Activated CD4-positive, alpha-beta memory T cell treated with anti-CD3 and anti-CD28 coated beads, Interleukin-2, amount 10 ng/mL, durations not matched to agents 7 days and 5 days (primary cell): ENCODE data around the gene CNTNAP4. TPM values are rescaled to one million over a fixed set of nuclear protein-coding genes. Genes with fewer than 3 reads are reported as not detected.

Experiments
- CTCF ChIA-PET: fragments of 350-600 bp; sonication (Branson Sonifier 250); formaldehyde crosslinking; loops from one replicate; lab custom pipeline; 2021; ENCODE audit warnings: antibody characterized with exemption, inconsistent platforms; lab: Charles Lee
- POLR2A ChIA-PET: fragments of 350-600 bp; sonication (Branson Sonifier 250); formaldehyde crosslinking; loops from one replicate; lab custom pipeline; 2021; ENCODE audit warnings: antibody characterized with exemption; lab: Charles Lee
- DNase-seq: peaks from one replicate; pipeline ENCODE4 v3.0.0-alpha.2; 2020
- H3K27ac Mint-ChIP-seq: one replicate; pipeline ENCODE4 v1.8.0; 2021; ENCODE audit warnings: mild to moderate bottlenecking, mixed read lengths
- H3K27me3 Mint-ChIP-seq: one replicate; pipeline ENCODE4 v1.8.0; 2021; ENCODE audit warnings: mixed read lengths
- H3K36me3 Mint-ChIP-seq: one replicate; pipeline ENCODE4 v1.8.0; 2021; ENCODE audit warnings: low read depth, mixed read lengths
- H3K4me1 Mint-ChIP-seq: one replicate; pipeline ENCODE4 v1.8.0; 2021; ENCODE audit warnings: mixed read lengths
- H3K4me3 Mint-ChIP-seq: one replicate; pipeline ENCODE4 v1.8.0; 2021; ENCODE audit warnings: mild to moderate bottlenecking, mixed read lengths
- H3K9me3 Mint-ChIP-seq: one replicate; pipeline ENCODE4 v1.8.0; 2021; ENCODE audit warnings: mixed read lengths
- total RNA-seq, 2 experiments: library from RNA; stranded (reverse); gene quantifications; one replicate each; pipeline ENCODE4 v1.2.3, GENCODE V29; 2021

The CNTNAP4 gene
- total RNA-seq, 2 experiments from 2014 or later: not detected

DNA sequence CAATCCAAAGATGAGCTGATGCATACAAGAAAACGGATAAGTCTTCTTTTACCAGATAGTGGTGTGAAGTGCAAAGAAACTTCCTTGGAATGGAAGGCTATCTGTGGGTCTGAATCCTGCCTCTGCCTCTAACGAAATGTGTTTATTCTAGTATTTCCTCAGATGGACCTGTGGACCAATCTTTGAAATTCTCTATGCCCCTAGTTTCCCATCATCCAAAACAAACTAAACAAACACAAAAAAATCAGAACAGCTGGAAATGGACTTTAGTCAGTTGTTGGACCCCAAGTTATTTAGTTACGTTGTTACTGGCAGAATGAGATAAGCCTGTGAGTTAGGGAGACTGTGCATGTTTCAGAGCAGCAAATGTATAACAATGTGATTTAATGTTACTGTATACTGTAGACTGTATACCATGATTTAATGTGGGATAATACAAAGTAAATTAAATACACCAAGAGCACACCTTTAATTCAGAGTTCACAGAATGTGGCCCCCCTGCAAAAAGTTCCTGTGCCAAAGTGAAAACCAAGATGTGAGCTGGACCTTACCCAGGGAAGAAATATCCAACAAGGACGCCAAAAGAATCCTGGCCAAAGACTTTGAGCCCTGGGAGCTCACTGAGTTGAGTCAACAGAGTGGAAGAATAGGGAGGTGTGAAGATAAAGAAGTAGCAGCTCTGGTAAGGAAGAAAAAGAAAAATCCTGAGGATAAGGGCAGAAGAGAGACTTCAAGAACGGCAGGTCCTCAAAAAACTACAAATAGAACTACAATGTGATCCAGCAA lies 255.2 kb downstream of the CNTNAP4 start:
- H3K9me3 Mint-ChIP-seq: peaks cover 12% of the 10 kb centered on the region
- no peak overlapping the region for H3K4me3 Mint-ChIP-seq
- CTCF ChIA-PET: no interaction called here
- H3K4me1 Mint-ChIP-seq: no peaks in the 10 kb centered on the region
- no peaks in the 10 kb centered on the region for H3K36me3 Mint-ChIP-seq
- no peak overlapping the region for H3K27ac Mint-ChIP-seq
- no peak for DNase-seq
- no peaks in the 10 kb centered on the region for H3K27me3 Mint-ChIP-seq
- POLR2A ChIA-PET: no interaction called here

DNA sequence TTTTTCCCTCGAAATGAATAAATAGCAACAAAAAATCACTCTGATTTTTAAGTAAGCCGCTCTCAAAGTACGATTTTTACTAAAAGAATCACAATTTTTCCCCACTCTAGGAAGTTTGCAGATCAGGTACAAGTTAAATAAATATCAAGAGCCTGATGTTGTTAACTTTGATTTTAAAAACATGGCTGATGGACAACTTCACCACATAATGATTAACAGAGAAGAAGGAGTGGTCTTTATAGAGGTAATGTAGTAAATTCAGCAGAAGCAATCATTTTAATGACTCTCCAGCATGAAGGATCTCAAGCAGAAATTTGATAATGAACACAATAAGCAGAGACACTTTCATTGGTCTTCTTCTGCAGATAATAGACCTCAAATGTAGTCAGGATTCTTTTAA lies 262.4 kb downstream of the CNTNAP4 start:
- ChIA-PET CTCF (no interaction called here), POLR2A (no interaction called here)
- no peaks in the 10 kb centered on the region for H3K27me3 Mint-ChIP-seq
- H3K9me3 Mint-ChIP-seq: no peaks in the 10 kb centered on the region
- H3K4me1 Mint-ChIP-seq: no peaks in the 10 kb centered on the region
- no peak overlapping the region for H3K27ac Mint-ChIP-seq
- no peak overlapping the region for H3K4me3 Mint-ChIP-seq
- DNase-seq: no peak
- H3K36me3 Mint-ChIP-seq: no peaks in the 10 kb centered on the region

DNA sequence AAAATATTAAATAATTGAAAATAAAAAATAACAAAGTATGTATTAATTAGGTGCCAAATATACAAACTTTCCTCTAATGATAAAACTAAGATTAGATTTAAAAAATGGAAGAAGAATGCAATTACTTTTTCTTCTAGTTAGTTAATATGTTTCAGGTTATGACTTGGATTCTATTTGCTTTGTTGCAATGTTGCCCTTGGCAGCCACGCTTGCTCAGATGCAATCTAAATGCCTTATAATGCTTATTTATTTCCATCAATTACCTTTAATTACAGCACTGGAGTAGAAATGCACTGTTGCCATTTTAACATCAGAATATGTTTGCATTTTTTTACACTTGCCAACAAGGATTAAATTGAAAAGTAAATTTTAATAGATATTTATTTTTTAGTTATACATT lies 263.9 kb downstream of the CNTNAP4 start:
- Mint-ChIP-seq H3K4me3 (no peak overlapping the region), H3K9me3 (peaks cover 2% of the 10 kb centered on the region), H3K27me3 (no peaks in the 10 kb centered on the region), H3K27ac (no peak overlapping the region), H3K4me1 (no peaks in the 10 kb centered on the region), H3K36me3 (no peaks in the 10 kb centered on the region)
- POLR2A ChIA-PET: no interaction called here
- CTCF ChIA-PET: no interaction called here
- DNase-seq: no peak

DNA sequence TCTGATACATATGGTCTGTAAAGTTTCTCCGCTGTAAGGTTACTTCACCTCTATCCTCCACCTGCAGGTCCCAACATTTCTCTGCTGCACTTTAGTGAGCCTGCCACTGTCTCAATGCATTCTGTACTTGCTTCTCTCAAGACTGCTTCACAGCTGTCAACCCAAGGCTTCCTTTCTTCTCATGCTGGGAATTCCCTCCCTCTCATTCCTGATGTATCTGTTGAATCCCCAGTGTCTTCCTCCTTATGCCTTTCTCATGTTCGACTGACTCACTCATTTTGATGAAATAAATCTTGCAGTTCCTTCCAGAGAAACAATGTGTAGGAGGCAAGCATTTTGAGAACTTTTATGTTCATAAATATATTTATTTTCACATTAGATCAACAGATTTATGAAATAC lies 288.3 kb downstream of the CNTNAP4 start:
- no peaks in the 10 kb centered on the region for H3K27me3 Mint-ChIP-seq
- no peaks in the 10 kb centered on the region for H3K36me3 Mint-ChIP-seq
- H3K4me3 Mint-ChIP-seq: no peak overlapping the region
- CTCF ChIA-PET: no interaction called here
- H3K27ac Mint-ChIP-seq: no peak overlapping the region
- POLR2A ChIA-PET: no interaction called here
- H3K9me3 Mint-ChIP-seq: peaks cover 2% of the 10 kb centered on the region
- no peaks in the 10 kb centered on the region for H3K4me1 Mint-ChIP-seq
- no peak for DNase-seq

DNA sequence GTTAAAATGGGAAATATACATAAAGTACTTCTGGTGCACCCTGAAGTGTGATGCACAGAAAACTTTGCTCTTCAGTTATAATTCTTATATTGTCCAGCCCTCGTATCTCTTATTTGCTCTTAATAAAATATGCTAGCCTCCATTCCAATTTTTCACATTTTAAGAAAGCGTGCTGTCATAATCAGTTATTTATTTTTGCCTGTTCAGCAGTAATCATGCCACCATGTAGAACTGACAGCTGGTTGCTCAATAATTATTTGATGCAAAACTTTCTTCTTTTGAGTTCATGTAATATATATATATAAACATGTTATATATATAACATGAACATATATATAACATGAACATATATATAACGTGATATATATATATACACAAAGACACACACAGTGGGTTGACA lies 294.6 kb downstream of the CNTNAP4 start:
- H3K4me1 Mint-ChIP-seq: no peaks in the 10 kb centered on the region
- ChIA-PET CTCF (no interaction called here), POLR2A (no interaction called here)
- H3K27ac Mint-ChIP-seq: no peak overlapping the region
- no peak for DNase-seq
- no peaks in the 10 kb centered on the region for H3K36me3 Mint-ChIP-seq
- H3K4me3 Mint-ChIP-seq: no peak overlapping the region
- no peaks in the 10 kb centered on the region for H3K27me3 Mint-ChIP-seq
- peaks cover 7% of the 10 kb centered on the region for H3K9me3 Mint-ChIP-seq

DNA sequence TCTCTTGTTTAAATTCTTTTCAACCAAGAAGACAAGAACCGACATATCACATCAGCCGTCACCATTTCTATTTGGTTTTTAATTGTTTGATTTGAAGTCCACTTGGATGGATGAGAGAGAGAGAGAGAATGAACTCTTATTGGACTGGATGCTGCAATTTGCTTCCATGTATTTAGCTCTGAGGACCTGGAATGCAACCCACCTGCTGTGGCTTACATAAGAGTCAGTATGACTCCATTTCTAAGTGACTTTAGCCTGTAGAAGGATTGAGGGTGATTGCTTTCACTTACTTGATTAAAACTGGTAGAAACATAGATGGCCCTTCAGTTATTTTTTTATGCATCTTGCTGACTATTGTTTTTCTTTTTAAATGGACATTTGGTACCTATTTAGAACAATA lies 296.1 kb downstream of the CNTNAP4 start:
- Mint-ChIP-seq H3K9me3 (peaks cover 7% of the 10 kb centered on the region), H3K4me1 (no peaks in the 10 kb centered on the region), H3K4me3 (no peak overlapping the region), H3K27ac (no peak overlapping the region), H3K27me3 (no peaks in the 10 kb centered on the region), H3K36me3 (no peaks in the 10 kb centered on the region)
- no peak for DNase-seq
- POLR2A ChIA-PET: no interaction called here
- CTCF ChIA-PET: no interaction called here

DNA sequence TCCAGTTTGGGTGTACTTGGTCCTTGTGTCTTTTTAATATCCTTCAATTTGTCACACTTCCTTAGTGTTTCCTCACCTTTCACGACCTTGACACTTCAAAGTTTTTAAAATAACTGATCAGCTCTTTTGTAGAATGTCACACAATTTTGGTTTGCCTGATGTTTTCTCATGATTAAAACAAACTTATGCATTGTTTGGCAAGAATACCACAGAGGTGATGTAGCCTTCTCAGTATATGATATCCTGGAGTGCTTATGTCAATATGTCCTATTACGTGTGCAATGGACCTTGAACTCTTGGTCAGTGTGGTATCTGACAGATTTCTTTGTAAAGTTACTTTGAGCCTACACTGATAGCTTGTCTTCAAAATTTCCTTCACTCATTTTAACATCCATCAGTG lies 297.4 kb downstream of the CNTNAP4 start:
- Mint-ChIP-seq H3K27me3 (no peaks in the 10 kb centered on the region), H3K4me1 (no peaks in the 10 kb centered on the region), H3K36me3 (no peaks in the 10 kb centered on the region), H3K27ac (no peak overlapping the region), H3K4me3 (no peak overlapping the region), H3K9me3 (peaks cover 7% of the 10 kb centered on the region)
- CTCF ChIA-PET: no interaction called here
- POLR2A ChIA-PET: no interaction called here
- DNase-seq: no peak

DNA sequence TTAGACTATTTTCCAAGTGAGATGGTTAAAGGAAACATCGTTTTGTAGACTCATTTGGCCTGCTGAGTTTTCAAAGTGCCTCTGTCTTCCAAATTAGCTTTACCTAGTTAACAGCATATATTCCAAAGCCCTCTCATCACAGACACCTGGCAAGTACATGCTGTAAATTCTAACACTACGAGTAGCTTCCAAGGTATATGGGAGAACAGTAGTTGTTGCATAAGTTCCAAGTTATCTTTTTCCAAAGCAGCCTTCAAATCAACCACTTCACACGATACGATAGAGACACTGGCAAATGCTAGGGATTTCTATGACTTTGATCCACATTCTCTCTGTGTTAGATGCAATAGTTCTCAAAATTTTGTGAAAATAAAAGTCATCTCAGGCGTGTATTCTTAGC lies 299.3 kb downstream of the CNTNAP4 start:
- CTCF ChIA-PET: no interaction called here
- no peak overlapping the region for H3K4me3 Mint-ChIP-seq
- POLR2A ChIA-PET: interaction anchor here (0.6 kb wide), 1 partner anchor 309 kb away, joined by 3 read pairs; no protein-coding TSS in a partner anchor
- no peak overlapping the region for H3K27ac Mint-ChIP-seq
- no peaks in the 10 kb centered on the region for H3K27me3 Mint-ChIP-seq
- H3K4me1 Mint-ChIP-seq: no peaks in the 10 kb centered on the region
- no peak for DNase-seq
- no peaks in the 10 kb centered on the region for H3K36me3 Mint-ChIP-seq
- H3K9me3 Mint-ChIP-seq: peaks cover 9% of the 10 kb centered on the region

DNA sequence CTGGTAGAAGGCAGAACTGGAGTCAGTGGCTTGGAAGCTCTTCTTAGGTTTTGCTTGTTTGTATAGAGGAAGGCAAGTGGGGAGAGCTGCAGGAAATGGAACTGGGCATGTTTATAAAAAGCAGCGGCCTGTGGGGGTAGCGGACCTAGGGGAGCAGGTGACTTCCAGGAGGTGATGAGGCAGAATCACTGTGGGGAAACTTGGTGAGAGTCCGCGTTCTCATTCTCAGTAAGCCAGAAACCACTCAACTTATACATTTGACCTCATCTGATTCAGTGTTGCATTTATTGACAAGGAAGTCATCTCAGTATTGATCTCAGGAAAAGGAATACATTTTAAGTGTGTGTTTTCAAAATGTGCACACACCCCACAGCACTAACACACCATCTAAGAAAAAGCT lies 299.8 kb downstream of the CNTNAP4 start:
- H3K9me3 Mint-ChIP-seq: peaks cover 6% of the 10 kb centered on the region
- no peaks in the 10 kb centered on the region for H3K27me3 Mint-ChIP-seq
- no peaks in the 10 kb centered on the region for H3K4me1 Mint-ChIP-seq
- H3K4me3 Mint-ChIP-seq: no peak overlapping the region
- no peak overlapping the region for H3K27ac Mint-ChIP-seq
- ChIA-PET POLR2A (no interaction called here), CTCF (no interaction called here)
- no peak for DNase-seq
- H3K36me3 Mint-ChIP-seq: no peaks in the 10 kb centered on the region

DNA sequence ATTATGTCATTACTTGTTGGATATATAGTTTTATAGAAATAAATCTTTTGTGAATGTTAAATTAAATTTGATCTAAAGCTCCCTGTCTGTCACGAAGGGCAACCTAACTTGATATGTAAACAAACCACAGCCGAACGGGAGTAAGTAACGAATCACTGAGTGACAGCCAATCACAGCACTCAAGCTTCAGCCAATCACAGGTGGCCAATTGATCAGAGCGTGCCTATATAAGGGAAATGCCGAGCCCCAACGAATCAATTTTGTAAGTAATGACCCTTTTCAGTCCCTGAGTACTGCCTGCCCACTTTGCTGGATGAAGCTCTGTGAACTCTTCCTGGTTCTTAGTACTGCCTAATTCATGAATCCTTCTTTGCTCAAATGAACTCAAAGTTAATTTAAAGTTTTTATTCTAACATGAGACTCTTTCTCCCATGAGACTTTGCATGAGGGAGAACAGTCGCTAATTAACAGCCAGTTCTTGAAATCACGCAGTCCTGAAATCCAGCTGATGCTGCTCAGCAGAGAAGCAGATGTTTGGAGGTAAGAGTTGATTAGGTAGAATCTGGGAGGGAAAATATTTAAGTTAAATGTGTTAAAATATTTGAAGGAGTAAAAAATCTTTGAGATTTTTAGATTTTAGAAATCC lies 302.2 kb downstream of the CNTNAP4 start:
- no peak for DNase-seq
- Mint-ChIP-seq H3K9me3 (peaks cover 6% of the 10 kb centered on the region), H3K27me3 (no peaks in the 10 kb centered on the region), H3K4me3 (no peak overlapping the region), H3K27ac (no peak overlapping the region), H3K4me1 (no peaks in the 10 kb centered on the region), H3K36me3 (no peaks in the 10 kb centered on the region)
- ChIA-PET CTCF (no interaction called here), POLR2A (no interaction called here)

DNA sequence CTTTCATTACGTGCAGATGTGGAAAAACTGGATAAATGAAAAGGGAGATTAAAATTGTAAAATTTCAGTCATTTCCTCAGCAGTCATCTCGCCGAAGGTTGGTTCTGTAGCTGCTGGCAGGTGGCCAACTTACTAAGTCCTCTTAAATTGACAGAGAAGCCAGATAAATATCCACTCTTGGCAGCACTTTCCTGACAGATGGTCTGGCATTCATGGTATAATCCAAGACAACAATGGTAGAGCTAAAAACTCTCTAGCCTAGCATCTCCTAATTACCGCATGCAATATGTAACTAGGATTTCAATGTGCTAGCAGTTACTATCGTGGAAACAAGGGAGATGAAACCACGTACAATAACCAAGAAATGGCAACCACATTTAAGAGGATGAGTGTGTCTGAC lies 306.3 kb downstream of the CNTNAP4 start:
- no peak overlapping the region for H3K27ac Mint-ChIP-seq
- no peaks in the 10 kb centered on the region for H3K36me3 Mint-ChIP-seq
- POLR2A ChIA-PET: no interaction called here
- H3K4me3 Mint-ChIP-seq: no peak overlapping the region
- DNase-seq: no peak
- no peaks in the 10 kb centered on the region for H3K4me1 Mint-ChIP-seq
- H3K27me3 Mint-ChIP-seq: no peaks in the 10 kb centered on the region
- CTCF ChIA-PET: no interaction called here
- peaks cover 2% of the 10 kb centered on the region for H3K9me3 Mint-ChIP-seq

DNA sequence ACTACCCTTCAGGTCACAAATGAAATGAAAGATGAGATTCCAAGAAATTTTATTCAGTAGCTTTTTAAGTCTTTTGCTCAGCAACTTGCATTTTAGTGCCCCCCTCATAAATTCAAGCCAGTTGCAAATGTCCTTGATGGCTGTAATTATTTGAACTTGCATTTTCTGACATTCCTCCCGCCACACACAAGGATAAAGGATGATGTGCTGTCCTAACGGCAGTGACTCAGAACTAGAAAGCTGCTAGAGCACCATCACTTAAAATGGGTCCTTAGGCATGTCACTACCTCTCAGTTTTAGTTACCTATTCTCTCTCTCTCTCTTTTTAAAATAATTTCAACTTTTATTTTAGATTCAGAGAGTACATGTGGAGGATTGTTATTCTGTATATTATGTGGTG lies 306.7 kb downstream of the CNTNAP4 start:
- Mint-ChIP-seq H3K4me1 (no peaks in the 10 kb centered on the region), H3K36me3 (no peaks in the 10 kb centered on the region), H3K27me3 (no peaks in the 10 kb centered on the region), H3K9me3 (peaks cover 2% of the 10 kb centered on the region), H3K4me3 (no peak overlapping the region), H3K27ac (no peak overlapping the region)
- ChIA-PET POLR2A (no interaction called here), CTCF (no interaction called here)
- DNase-seq: no peak

DNA sequence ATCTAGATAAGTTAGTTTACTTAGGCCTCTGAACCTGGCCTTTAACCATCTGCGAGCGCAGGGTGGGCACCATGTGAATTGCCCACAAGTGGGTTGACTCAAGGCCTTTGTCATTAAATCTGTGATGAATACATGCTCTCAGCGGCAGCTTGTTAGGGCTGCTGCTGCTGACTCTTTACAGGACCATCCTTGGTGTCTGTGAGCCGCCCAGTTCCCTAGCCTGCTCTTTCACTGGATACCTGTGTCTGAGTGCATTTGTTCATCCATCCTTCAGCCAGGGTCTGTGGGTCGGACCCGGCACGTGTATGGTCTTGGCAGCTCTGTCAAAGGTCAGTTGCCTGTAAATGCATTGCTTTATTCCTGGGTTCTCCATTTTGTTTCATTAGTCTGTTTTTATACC lies 321.3 kb downstream of the CNTNAP4 start:
- POLR2A ChIA-PET: no interaction called here
- peaks cover 2% of the 10 kb centered on the region for H3K9me3 Mint-ChIP-seq
- no peaks in the 10 kb centered on the region for H3K27me3 Mint-ChIP-seq
- H3K4me3 Mint-ChIP-seq: no peak overlapping the region
- no peaks in the 10 kb centered on the region for H3K4me1 Mint-ChIP-seq
- DNase-seq: no peak
- CTCF ChIA-PET: no interaction called here
- H3K27ac Mint-ChIP-seq: no peak overlapping the region
- no peaks in the 10 kb centered on the region for H3K36me3 Mint-ChIP-seq

DNA sequence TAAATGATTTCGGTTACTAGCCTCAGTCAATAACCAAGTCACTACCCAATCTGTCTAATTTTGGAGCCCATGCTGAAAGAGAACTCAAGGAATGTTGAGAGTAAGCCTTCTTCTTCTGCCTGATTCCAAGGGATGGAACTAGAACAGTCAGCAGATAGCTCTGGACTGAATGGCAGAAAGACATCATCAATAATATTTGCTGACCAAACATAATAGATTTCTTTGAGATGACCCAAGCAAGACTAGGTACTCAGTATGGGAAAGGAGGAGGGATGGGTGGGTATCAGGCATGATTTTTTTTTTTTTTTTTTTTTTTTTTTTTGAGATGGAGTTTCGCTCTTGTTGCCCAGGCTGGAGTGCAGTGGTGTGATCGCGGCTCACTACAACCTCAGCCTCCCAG lies 330.1 kb downstream of the CNTNAP4 start:
- H3K27me3 Mint-ChIP-seq: no peaks in the 10 kb centered on the region
- H3K27ac Mint-ChIP-seq: no peak overlapping the region
- no peaks in the 10 kb centered on the region for H3K36me3 Mint-ChIP-seq
- H3K4me3 Mint-ChIP-seq: no peak overlapping the region
- peaks cover 3% of the 10 kb centered on the region for H3K9me3 Mint-ChIP-seq
- no peaks in the 10 kb centered on the region for H3K4me1 Mint-ChIP-seq
- DNase-seq: no peak
- ChIA-PET POLR2A (no interaction called here), CTCF (no interaction called here)
